HG03442 (cell line): Measurements from ENCODE around the gene TYMS.

Source experiments
- ATAC-seq: cut with Tn5 transposase; IDR thresholded peaks from one replicate; pipeline ENCODE4 v1.9.1; 2021; ENCODE audit warnings: mild to moderate bottlenecking, moderate library complexity; ENCODE audit not compliant: unreplicated experiment

TYMS gene

DNA sequence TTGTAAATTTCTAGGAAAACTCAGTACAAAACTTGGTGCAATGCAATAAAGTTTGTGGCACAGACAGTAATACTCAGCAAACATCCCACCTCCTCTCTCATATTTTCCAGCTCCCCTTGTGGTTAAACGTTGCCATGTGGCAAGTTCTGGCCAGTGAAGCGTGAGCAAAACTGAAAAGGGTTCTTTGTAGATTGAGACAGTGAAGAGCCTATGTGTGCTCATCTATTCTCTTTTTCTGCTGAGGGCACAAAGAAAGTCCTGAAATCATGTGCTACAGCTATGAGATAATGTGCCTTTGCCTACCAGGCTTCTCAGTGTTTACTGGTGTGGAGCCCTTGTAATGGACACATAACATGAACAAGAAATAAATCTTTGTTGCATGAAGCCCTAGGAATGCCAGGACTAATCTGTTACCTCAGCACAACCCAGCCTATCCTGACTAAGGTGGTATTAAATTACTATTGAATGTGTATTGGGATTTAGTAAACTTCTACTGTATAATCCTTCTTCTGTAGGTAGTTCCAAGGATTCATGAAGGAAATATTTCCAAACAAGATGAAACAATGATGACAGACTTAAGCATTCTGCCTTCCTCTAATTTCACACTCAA is 13.0 kb upstream of the TYMS start:
- no peak for ATAC-seq

DNA sequence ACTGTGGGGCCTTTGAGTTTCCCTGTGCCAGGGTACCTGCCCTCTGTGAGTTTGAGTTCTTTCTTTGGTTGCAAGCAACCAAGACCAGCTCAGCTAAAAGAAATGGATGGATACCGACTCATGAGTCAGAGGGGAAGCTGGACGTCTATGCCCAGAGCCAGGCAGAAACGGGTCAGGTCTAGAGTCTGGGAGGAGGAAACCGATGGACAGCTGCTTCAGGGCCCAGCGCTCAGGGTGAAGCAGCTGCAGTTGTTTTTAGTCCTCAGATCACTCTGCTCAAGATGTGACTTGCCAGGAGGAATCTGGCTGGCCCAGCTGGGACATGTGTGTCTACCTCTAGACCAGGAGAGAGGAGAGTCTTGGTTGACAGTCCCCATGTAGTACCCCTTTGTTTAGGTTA is 10.1 kb upstream of the TYMS start:
- no peak for ATAC-seq

DNA sequence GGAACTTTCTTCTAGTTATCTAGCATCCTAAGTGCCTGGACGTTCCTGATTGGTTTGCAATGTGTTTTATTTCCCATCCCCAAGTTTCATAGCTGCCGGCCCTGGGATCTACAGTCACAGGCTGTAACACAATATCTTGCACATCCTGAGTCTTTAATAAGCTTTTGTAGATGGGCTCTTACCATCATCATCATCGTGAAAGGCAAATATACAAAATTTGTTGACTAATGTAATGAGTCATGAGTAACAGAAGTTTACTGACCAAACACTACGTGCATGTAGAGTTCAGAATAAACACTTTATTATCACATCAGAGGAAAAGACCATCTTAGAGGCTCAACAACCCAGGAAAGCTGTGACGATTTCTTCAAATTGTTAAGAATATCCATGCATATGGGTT is 8.1 kb upstream of the TYMS start:
- no peak for ATAC-seq

DNA sequence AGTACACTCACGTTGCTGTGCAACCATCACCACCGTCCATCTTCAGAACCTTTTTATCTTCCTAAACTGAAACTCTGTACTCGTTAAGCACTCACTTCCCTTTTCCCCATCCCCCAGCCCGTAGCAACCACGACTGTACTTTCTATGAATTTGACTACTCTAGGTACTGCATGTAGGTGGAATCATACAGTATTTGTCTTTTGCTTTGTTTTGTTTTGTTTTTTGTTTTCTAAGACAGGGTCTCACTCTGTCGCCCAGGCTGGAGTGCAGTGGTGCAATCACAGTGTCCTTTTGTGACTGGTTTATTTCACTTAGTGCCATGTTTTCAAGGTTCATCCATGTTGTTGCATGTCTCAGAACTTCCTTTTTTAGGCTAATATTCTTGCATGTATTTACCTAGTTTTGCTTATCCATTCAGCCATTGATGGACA is 7.0 kb upstream of the TYMS start:
- ATAC-seq, result peak; percentile 93

DNA sequence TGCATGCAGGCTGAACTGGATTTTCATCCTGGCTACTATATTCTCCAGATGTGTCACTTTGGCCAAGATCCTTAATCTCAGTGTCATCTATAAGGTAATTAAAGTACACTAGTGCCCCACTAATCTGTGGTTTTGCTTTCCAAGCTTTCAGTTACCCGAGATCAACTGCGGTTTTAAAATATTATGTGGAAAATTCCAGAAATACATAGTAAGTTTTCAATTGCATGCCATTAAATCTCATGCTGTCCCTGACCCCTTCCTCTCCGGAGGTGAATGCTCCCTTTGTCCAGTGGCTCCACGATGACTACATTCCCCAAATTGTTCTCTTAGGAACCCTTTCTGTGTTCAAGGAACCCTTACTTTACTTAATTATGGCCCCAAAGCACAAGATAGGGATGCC is 5.3 kb upstream of the TYMS start:
- ATAC-seq, result no peak

DNA sequence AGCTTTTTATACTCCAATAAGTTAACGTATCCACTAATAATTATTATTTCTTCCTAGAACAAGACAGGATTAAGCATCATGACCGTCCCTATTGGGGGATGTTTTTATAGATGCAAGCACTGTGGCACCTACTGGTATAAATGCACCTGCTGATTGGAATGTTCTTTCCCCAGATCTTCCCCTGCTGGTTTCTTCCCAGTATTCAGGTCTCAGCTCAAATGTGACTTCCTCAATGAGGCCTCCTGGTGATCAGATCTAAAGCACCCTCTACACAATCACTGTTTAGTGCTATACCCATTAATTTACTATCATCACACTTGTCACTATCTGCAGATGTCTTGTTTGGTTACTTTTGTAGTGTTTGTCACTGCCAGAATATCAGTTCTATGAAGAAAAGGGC is 3.9 kb upstream of the TYMS start:
- ATAC-seq, result no peak

DNA sequence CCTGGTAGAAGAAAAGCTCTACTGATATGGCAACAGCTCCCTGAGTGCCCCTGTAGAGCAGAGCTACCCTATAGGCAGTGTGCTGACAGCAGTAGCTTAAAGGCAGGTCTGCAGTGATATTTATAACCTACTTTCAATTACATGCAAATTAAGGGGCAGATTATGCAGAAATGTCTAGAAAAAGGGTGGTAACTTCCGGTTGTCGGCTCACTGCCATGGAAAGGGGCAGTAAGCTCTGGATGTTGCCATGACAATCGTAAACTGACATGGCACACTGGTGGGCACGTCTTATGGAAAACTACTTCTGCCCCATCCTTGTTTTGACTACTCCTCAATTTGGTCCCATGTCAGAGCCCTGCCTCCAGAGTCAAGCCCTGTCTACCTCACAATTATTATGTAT is 2.9 kb upstream of the TYMS start:
- ATAC-seq, result no peak

DNA sequence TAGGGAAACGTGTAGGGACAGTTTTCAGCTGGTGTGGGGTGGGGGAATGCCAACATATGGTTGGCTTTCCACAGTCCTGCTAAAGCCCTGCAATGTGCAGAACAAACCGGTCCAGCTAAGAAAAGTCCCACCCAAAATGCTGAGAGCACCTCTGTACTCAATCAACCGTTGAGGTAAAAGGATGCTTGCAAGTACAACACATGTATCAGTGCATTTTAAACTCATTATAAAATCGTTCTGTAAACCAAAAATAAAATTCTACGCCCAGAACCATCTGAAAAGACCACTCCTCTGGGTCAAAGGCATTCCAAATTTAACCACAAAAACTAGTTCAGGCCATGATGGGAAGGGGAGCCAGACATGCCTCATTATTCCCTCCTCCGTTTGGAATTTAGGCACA is 2.0 kb upstream of the TYMS start:
- ATAC-seq, result no peak

DNA sequence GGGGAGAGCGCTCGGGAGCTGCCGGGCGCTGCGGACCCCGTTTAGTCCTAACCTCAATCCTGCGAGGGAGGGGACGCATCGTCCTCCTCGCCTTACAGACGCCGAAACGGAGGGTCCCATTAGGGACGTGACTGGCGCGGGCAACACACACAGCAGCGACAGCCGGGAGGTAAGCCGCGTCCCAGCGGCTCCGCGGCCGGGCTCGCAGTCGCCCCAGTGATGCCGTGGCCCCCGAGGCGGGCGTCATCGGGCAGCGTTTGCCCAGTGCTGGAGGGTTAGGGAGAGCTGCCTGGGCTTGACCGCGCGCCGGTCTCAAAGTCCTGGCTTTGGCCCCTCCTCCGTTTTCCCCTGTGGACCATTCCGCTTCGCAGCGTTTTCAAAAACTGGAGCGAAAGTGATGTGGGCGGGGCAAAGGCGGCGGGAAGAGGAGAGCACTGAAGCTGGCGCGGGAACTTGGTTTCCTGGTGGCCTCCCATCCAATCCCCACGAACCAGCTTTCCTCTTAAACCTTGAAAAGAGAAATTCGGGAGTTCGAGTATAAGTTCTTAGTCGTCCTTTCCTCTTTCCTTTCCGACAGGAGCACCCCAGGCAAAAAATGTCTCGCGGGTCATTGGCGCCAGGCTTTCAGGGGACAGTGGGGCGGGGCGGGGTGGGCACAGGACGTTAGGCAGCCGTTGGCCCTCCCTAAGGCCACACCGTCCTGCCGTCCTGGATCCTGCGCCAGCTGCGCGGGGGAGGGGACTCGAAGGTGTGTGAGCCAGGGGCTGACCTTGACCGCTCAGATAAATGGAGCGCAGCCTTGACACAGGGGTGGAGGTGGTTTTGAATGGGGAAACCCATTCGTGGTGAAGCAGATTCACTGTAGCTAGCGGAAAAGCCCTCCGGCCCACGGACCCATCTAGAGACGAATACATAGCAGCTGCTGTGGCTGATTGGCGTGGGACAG is 821 bp downstream of the TYMS start:
- ATAC-seq, result peak; percentile 48

DNA sequence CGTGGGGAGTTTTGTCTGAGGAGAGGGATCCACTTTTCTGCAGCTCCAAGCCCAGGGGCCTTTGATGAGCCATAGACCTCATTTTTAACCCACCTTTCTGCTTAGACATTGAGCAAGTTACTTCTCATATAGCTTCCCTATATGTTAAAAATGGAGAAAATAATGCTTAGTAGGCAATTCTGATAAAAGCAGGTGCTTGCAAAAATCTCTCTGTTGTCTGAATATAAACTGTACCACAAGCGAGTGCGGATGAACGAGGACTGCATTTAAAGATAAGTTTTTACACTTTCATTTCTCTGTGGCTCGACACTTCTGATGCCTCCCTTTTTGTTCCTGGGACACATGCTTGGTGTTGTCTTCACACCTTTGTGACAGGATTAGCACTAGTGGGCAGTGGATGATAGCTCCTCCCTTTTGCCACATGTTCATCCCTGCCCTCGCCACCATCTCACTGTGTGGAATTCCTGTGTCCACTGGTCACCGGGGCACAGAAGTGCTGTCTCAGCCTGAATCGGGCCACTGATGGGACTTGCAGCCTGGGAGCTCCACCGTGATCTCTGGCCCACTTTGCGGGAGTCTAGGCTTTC is 1.6 kb downstream of the TYMS start:
- no peak for ATAC-seq

DNA sequence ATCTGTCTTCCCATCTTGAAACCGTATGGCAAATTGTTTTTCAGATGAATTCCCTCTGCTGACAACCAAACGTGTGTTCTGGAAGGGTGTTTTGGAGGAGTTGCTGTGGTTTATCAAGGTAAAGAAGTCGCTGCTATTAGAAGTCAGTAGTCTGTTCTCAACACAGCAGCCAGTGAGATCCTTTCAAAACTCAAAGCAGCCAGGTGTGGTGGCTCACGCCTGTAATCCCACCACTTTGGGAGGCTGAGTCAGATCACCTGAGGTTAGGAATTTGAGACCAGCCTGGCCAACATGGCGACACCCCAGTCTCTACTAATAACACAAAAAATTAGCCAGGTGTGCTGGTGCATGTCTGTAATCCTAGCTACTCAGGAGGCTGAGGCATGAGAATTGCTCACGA is 2.1 kb downstream of the TYMS start:
- no peak for ATAC-seq

DNA sequence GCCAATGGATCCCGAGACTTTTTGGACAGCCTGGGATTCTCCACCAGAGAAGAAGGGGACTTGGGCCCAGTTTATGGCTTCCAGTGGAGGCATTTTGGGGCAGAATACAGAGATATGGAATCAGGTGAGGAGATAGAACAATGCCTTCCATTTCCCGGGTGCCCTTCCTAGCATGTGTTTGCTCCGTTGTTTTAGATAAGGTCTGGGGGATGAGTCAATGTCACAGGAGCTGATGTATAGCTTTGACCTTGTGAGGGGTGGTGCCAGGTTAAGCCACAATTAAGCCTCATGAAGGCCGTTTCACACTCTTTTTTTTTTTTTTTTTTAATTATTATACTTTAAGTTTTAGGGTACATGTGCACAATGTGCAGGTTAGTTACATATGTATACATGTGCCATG is 4.7 kb downstream of the TYMS start:
- no peak for ATAC-seq

DNA sequence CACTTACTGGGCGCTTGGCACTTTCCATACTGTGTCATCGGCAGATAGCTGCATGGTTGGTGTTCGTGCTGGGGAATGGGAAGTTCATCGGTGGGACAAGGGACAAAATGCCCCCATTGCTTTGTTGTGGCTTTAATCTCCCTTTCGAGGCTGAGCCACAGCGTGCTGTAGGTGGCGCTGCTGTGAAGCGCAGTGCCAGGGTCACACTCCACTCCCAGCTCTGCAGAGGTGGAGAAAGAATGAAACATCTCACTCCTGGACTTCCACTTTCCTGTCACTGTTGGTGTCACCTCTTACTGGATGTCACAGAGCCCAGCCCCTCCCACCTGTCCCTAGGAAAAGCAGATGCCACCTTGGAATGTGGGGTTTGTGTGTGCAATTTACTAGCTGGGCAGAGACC is 8.7 kb downstream of the TYMS start:
- no peak for ATAC-seq

DNA sequence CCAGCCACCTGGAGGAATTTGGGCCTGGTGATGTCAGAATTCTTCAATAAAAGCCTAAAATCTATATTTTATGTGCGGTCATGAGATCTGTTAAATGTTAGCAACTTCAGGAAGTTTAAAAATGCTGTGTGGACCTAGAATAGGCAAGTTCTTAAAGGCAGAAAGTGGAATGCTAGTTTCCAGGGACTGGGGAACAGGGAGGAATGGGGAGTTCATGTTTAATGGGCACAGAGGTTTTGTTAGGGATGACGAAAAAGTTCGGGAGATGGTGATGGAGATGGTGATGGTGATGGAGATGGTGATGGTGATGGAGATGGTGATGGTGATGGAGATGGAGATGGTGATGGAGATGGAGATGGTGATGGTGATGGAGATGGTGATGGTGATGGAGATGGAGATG is 9.2 kb downstream of the TYMS start:
- ATAC-seq, result no peak

DNA sequence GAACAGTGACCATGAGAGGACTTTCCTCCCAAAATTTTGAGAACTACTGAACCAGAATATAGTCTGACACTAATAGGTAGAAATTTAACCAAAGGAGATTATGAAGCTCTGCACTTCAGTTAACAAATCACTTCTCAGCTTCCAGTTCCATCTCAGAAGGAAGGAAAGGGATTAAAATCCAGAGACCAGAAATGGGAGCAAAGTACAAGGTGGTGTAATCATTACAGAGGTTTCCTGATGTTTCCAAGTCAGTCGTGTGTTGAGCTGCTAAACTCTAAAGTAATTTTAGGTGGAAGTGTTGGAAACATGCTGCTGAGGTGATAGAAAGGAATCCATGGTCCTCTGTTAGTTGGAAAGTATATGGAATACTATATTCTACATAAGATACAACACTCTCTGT is 10.8 kb downstream of the TYMS start:
- ATAC-seq, result no peak

DNA sequence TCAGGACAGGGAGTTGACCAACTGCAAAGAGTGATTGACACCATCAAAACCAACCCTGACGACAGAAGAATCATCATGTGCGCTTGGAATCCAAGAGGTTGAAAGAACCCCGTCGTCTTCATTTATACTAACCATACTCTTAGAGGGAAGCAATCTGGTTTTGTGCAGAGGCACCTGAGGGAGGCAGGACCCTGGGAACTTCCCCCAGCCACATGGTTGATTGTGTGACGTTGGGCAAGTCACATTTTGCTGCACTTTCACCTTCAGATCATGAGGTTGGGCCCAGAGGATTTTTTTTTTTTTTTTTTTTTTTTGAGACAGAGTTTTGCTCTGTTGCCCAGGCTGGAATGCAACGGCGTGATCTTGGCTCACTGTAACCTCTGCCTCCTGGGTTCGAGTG is 11.6 kb downstream of the TYMS start:
- no peak for ATAC-seq

DNA sequence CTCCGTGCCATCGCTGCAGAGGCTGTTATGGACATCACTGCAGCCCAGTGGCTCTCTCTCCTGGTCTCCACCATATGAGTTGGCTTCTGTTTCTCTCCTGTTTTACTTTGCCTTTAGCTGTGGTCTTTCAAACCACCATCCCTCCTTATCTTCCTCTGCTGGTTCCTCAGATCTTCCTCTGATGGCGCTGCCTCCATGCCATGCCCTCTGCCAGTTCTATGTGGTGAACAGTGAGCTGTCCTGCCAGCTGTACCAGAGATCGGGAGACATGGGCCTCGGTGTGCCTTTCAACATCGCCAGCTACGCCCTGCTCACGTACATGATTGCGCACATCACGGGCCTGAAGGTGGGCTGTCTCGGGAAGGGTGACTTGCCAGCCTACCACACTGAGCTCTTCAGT is 13.1 kb downstream of the TYMS start:
- no peak for ATAC-seq

DNA sequence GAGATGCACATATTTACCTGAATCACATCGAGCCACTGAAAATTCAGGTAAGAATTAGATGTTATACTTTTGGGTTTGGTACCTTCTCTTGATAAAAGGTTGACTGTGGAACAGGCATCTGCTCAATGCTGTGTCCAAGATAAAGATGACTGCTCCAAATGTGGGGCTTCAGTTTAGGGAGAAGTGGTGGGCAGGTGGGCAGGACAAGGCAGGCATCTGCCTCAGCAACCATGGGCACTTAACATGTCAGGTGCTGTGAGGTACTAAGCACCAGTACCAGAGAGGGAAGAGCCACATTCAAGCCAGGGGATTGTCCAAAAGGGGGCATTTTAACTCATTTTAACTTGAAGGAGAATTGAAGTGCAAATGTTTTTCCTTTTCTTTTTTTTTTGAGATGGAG is 14.0 kb downstream of the TYMS start:
- ATAC-seq, result no peak

DNA sequence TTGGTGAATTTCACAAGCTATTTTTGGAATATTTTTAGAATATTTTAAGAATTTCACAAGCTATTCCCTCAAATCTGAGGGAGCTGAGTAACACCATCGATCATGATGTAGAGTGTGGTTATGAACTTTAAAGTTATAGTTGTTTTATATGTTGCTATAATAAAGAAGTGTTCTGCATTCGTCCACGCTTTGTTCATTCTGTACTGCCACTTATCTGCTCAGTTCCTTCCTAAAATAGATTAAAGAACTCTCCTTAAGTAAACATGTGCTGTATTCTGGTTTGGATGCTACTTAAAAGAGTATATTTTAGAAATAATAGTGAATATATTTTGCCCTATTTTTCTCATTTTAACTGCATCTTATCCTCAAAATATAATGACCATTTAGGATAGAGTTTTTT is 15.9 kb downstream of the TYMS start:
- ATAC-seq, result no peak

DNA sequence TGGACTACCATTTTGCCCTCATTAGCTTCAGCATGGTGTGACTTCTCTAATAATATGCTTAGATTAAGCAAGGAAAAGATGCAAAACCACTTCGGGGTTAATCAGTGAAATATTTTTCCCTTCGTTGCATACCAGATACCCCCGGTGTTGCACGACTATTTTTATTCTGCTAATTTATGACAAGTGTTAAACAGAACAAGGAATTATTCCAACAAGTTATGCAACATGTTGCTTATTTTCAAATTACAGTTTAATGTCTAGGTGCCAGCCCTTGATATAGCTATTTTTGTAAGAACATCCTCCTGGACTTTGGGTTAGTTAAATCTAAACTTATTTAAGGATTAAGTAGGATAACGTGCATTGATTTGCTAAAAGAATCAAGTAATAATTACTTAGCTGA is 16.3 kb downstream of the TYMS start:
- ATAC-seq, result no peak

DNA sequence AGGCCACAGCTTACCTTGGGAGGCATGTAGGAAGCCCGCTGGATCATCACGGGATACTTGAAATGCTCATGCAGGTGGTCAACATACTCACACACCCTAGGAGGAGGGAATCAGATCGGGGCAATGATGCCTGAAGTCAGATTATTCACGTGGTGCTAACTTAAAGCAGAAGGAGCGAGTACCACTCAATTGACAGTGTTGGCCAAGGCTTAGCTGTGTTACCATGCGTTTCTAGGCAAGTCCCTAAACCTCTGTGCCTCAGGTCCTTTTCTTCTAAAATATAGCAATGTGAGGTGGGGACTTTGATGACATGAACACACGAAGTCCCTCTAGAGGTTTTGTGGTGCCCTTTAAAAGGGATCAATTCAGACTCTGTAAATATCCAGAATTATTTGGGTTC is 17.9 kb downstream of the TYMS start:
- no peak for ATAC-seq

DNA sequence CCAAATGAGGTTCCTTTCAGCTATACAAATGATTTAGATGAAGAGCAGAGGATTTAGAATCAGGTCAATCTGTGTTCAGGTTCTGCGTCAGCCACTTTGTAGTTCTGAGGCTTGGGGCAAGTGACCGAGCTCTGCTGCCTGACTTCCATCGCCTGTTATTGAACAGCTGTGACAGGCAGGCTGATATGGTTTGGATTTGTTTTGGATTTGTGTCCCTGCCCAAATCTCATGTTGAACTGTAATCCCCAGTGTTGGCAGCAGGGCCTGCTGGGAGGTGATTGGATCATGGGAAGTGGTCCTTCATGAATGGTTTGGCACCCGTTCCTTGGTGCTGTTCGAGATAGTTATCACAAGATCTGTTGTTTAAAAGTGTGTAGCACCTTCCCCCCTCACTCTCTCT is 18.6 kb downstream of the TYMS start:
- ATAC-seq, result no peak
